AG09319 (cell line): ENCODE data around the gene CPN2.

Experiments used
- DNase-seq: peaks from one replicate; pipeline ENCODE4 v3.0.0-alpha.2; 2010; ENCODE audit warnings: low read depth; ENCODE audit errors: extremely low read depth
- CTCF ChIP-seq: IDR thresholded peaks from 2 replicates; pipeline ENCODE4 v1.5.1; 2011; ENCODE audit warnings: low read depth, mild to moderate bottlenecking, inconsistent platforms, low read length, moderate library complexity

CPN2 gene

GRCh38 chr3:194318511-194319161 is 32.5 kb downstream of the CPN2 start:
- no peak for DNase-seq
- no peak for TF ChIP-seq CTCF

DNA sequence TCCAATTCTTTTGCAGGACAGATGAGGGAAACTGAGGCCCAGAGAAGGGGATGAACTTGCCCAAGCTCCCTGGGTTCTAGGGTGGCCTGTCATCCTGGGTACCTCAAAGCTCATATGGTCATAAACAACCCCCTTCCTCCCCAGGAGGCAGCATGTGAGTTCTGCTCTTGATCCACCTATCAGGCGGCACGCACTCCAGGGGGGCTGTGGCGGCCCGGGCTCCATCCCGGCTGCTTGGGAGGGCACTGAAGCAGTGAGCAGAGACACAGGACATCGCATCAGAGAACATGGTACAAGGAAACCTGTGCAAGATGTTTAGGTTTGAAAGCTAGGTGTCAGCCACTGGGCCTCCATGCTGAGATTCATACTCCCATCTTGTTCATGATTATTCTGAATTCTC is 34.2 kb downstream of the CPN2 start:
- DNase-seq = no peak
- no peak for TF ChIP-seq CTCF

- no peak for DNase-seq
- no peak for TF ChIP-seq CTCF
These were observed 35.2 kb downstream of the CPN2 start for GRCh38 chr3:194315965-194316361.

GRCh38 chr3:194315088-194315964 is 35.8 kb downstream of the CPN2 start:
- peak; percentile 39 for DNase-seq
- TF ChIP-seq CTCF = peak; percentile 77

- TF ChIP-seq CTCF = no peak
- DNase-seq = no peak
These were observed 36.6 kb downstream of the CPN2 start for GRCh38 chr3:194314388-194315068.

DNA sequence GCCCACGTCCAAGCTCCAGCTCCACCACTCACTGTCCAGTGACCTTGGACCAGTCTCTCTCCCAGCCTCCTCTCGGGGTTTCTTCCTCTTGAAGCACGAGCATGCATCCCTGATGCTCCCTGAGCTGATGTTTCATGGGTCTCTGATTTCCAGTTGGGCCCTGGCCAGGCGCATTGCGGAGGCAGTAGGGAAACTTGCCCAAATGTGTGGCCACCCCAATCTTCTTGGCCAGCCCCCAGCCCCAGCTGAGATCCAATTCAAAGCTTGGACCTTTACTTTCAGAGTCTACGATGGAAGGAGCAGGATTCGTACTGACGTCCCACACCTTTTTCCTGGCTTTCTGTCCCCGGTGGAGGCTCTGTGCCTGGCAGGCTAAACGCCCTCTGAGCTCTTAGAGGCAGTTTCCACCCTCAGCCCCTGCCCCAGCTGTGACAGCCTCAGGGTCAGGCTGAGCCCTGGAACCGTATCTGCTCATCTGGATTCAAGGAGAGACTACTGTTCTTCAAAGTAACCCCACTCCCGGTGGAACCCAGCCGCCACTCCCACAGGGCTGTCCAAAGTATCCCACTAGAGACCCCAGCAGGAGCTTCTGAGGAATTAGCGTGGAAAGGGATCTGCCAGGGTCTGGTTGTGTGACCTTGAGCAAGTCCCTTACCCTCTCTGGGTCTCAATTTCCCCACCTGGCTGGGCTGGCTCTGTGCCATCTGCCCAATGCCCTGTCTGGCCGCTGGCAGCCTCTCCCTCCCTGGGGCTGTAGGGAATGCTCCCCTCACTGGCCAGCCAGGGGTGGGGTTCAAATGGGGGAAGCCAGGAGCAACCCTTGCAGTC is 37.4 kb downstream of the CPN2 start:
- no peak for DNase-seq
- no peak for TF ChIP-seq CTCF
